ENCODE data around the gene SYVN1.

DNA sequence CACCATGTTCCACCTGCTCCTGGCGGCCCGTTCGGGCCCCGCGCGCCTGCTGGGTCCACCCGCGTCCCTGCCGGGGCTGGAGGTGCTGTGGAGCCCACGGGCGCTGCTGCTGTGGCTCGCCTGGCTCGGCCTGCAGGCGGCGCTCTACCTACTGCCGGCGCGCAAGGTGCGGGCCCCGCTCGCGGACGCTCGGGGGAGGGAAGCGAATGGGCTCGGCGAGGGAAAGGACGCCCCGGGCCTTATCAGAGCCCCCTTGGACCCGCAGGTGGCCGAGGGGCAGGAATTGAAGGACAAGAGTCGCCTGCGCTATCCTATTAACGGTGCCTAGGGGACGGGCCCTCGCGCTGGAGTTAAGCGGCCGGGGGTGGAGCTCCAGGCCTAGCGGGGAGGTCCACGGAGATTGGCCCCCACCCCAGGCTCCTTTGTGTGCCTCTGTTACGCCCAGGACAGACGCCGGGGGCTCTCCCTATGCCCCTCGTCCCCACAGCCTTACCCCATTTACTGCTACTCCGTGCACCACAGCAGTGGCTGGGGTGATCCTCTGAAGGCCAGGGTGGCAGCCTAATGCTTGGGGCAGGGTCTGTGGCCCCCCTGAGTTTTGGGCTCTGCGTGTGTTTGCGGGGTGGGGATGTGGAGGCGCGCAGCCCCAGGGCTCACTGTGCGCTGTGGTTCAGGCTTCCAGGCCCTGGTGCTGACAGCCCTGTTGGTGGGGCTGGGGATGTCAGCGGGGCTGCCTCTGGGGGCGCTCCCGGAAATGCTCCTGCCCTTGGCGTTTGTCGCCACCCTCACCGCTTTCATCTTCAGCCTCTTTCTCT lies 21.6 kb downstream of the SYVN1 start:
- TF ChIP-seq ZNF121 (CRISPR knock-in tag; IDR thresholded peaks at IDR 0.05), result no peak
- TF ChIP-seq, protein P1, sequence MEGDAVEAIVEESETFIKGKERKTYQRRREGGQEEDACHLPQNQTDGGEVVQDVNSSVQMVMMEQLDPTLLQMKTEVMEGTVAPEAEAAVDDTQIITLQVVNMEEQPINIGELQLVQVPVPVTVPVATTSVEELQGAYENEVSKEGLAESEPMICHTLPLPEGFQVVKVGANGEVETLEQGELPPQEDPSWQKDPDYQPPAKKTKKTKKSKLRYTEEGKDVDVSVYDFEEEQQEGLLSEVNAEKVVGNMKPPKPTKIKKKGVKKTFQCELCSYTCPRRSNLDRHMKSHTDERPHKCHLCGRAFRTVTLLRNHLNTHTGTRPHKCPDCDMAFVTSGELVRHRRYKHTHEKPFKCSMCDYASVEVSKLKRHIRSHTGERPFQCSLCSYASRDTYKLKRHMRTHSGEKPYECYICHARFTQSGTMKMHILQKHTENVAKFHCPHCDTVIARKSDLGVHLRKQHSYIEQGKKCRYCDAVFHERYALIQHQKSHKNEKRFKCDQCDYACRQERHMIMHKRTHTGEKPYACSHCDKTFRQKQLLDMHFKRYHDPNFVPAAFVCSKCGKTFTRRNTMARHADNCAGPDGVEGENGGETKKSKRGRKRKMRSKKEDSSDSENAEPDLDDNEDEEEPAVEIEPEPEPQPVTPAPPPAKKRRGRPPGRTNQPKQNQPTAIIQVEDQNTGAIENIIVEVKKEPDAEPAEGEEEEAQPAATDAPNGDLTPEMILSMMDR (IDR thresholded peaks at IDR 0.05), result peak; percentile 85
- TF ChIP-seq NR3C1 (CRISPR knock-in tag; conservative IDR thresholded peaks at IDR 0.05; ENCODE audit: low read depth), result no peak
- TF ChIP-seq, protein P2, sequence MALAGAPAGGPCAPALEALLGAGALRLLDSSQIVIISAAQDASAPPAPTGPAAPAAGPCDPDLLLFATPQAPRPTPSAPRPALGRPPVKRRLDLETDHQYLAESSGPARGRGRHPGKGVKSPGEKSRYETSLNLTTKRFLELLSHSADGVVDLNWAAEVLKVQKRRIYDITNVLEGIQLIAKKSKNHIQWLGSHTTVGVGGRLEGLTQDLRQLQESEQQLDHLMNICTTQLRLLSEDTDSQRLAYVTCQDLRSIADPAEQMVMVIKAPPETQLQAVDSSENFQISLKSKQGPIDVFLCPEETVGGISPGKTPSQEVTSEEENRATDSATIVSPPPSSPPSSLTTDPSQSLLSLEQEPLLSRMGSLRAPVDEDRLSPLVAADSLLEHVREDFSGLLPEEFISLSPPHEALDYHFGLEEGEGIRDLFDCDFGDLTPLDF (CRISPR knock-in tag; IDR thresholded peaks at IDR 0.05), result no peak
- no peak for TF ChIP-seq ATF1 (CRISPR knock-in tag; IDR thresholded peaks at IDR 0.05)
- TF ChIP-seq FOXK1 (CRISPR knock-in tag; IDR thresholded peaks at IDR 0.05), result 0 out of 2 replicates have a peak, but pooled peaks have one; percentile 27
- TF ChIP-seq, protein P3, sequence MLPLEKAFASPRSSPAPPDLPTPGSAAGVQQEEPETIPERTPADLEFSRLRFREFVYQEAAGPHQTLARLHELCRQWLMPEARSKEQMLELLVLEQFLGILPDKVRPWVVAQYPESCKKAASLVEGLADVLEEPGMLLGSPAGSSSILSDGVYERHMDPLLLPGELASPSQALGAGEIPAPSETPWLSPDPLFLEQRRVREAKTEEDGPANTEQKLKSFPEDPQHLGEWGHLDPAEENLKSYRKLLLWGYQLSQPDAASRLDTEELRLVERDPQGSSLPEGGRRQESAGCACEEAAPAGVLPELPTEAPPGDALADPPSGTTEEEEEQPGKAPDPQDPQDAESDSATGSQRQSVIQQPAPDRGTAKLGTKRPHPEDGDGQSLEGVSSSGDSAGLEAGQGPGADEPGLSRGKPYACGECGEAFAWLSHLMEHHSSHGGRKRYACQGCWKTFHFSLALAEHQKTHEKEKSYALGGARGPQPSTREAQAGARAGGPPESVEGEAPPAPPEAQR (CRISPR knock-in tag; IDR thresholded peaks at IDR 0.05), result 0 out of 2 replicates have a peak, but pooled peaks have one; percentile 18
